ENCODE data around the gene MEGF11. TPM values are rescaled to one million over a fixed set of nuclear protein-coding genes. Genes with fewer than 3 reads are reported as not detected.
A peak's percentile ranks its signal among the peaks of the same experiment; 100 is the strongest.
"Not testable (repeated sequence)": the region's sequence is repeated elsewhere in the genome, so short reads cannot be mapped to it uniquely, and the experiment has no call there.

MEGF11 gene
- total RNA-seq, 3 donors from 2014 or later: not detected

DNA sequence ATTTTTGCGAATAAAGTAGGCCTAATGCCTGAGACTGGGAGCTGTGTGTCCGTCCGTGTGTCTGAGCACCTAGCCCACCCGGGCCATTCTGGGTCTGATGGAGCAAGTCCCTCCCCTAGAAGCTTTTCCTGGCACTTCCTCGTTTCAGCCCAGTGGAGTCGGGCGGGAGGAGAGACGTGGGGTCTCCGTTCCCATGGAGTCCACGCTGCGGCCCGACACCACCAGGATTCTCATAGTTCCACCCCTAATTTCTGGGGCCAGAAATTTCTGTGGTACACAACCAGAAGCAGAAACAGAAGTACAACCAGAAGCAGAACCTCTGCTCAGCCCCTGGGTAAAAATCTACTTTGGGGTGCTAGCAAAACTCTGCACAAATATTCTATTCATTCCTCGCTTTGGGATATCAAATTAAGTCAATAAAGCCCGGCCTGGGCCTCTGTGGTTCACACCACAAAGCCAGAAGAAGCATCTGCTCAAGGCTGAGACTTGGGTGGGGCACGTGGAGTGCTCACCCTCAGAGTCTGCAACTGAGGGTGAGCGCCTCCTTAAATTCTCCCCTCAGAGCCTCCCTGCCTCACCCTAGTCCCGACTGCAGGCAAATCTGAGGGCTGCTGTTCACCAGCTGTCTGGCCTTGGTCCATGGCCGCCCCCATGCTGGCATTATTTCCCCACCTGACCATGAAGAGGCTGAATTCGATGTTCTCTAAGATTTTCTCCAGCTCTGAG lies 1.6 kb upstream of the MEGF11 start:
- ATAC-seq (no peak), DNase-seq (no peak)
- Mint-ChIP-seq H3K9me3 (no peaks in the 10 kb centered on the region), H3K36me3 (ENCODE audit: insufficient read depth) (no peaks in the 10 kb centered on the region), H3K27me3 (ENCODE audit: low read depth) (peaks cover 59% of the 10 kb centered on the region), H3K4me3 (peak overlapping the region; percentile 14), H3K4me1 (ENCODE audit: low read depth) (peaks cover 14% of the 10 kb centered on the region)

DNA sequence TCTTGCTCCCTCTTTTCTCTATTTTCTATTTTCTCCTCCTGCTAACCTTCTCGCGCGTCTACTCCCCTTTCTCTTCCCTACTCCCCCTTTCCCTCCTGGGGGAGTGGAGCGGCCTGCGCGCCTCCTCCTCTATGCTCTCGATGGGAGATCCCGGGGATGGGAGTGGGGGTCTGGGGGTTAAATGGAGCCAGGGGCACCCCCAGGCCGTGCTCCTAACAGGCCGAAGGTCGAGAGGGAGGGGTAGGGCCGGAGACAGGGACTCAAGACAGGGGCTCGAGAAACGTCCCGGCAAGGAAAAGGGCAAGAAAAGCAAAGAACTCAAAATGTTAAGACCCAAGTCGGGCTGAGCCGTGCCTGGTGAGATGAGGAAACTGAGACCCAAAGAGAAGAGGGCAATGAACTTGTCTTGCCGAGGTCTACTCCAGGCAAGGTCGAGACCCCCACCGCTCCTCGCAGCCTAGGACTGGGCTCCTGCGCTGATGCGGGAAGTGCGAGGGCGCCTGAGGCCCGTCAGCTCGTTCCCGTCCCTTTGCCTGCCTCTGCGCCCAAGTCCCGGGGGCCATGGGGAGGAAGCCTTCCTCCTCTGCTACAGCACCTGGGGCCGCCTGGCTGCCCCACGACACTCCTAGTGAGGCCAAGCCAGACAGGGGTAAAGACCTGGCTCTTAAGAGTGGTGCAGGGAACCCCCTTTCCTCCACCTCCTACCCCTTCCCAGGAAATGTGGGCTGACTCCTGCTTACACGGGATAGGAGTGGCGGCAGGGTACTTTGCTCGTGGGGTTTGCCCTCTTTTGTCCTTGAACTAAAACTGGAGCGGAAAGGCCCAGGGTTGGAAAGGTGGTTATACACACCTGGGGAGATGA lies 770 bp upstream of the MEGF11 start:
- no peak for ATAC-seq
- Mint-ChIP-seq H3K9me3 (no peaks in the 10 kb centered on the region), H3K4me3 (peak overlapping the region; percentile 77), H3K36me3 (ENCODE audit: insufficient read depth) (no peaks in the 10 kb centered on the region), H3K27me3 (ENCODE audit: low read depth) (peaks cover 61% of the 10 kb centered on the region), H3K4me1 (ENCODE audit: low read depth) (peaks cover 14% of the 10 kb centered on the region)
- DNase-seq: no peak

DNA sequence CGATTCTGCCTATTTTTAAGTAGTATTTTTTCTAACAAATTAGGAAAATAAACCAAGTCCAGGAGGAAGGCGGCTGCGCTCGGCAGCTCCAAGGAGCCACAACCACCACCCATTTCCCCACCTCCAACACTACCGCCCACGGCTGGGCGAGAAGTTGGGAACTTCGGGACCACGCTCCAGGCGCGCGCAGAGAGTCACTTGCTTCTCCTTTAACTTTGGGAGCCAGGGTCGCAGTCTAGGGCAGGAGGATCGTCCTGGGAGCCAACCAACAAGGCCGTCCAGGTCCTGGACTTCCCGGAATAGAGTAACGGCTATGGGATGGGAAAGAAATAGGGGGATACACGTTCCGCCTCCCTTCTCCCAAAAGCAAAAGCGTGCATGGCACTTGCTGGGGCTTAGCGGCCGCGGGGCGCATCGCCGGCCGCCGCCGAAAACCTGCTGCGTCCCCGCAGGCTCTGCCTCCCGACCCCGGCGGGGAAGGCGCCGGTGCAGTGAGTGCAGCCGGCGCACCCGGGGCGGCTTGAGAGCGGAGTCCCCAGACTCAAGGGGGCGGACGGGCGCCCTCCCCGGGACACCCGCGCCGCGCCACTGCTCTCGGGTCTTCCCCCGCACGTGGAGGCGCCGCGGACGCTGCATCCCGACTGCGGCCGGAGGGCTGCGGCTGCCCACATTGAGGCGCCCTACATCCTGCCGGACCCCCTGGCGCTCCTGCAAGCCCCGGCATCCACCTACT lies 699 bp downstream of the MEGF11 start:
- DNase-seq (no peak), ATAC-seq (peak; percentile 44 to 47)
- peaks cover 61% of the 10 kb centered on the region for H3K27me3 Mint-ChIP-seq (ENCODE audit: low read depth)
- H3K9me3 Mint-ChIP-seq: no peaks in the 10 kb centered on the region
- peaks cover 14% of the 10 kb centered on the region for H3K4me1 Mint-ChIP-seq (ENCODE audit: low read depth)
- H3K36me3 Mint-ChIP-seq (ENCODE audit: insufficient read depth): no peaks in the 10 kb centered on the region
- H3K4me3 Mint-ChIP-seq: peak overlapping the region; percentile 73

DNA sequence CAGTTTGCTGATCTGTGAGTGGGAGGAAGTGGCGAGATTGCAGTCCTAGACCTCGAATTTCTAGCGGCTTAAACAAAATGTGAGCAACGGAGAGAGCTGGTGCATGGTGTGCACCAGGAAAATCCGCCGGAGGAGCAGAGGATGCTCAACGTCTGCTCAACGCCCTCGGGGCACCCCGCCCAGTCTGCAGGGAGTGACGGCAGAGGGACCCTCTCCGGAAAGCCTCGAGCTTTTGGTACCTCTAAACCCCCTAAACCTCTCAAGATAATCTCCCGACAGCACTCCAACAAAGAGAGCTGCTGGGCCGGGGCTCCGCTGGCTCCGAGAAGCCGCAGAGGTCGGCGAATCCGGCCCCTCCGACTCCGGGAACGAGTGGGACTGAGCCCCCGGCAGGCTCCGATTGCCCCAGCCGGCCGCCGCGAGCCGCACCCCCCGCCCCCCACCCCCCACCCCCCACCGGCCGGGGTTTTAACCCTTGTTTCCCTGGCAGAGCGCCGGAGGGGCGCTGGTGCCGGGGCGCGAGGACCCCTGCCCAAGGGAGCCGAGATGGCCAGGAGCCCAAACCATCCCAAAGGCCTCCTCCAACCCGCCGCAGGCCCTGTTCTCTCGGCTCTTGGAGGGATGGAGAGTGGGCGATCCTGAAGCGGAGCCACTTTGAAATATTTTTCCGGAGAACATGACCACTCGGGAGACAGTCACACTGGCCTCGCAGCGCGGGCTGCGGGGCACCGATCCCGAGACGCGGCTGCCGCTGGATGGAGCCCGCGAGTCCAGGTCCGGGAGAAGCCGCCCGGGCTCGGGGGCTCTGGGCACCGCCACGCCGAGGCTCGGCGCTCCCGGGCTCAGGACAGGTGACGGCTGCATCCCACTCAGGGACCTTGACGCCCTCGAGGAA lies 1.5 kb downstream of the MEGF11 start:
- DNase-seq (peak; percentile 33), ATAC-seq (peak; percentile 75 to 77)
- H3K9me3 Mint-ChIP-seq: no peaks in the 10 kb centered on the region
- H3K27me3 Mint-ChIP-seq (ENCODE audit: low read depth): peaks cover 58% of the 10 kb centered on the region
- no peaks in the 10 kb centered on the region for H3K36me3 Mint-ChIP-seq (ENCODE audit: insufficient read depth)
- H3K4me3 Mint-ChIP-seq: peak overlapping the region; percentile 73
- H3K4me1 Mint-ChIP-seq (ENCODE audit: low read depth): peaks cover 14% of the 10 kb centered on the region

DNA sequence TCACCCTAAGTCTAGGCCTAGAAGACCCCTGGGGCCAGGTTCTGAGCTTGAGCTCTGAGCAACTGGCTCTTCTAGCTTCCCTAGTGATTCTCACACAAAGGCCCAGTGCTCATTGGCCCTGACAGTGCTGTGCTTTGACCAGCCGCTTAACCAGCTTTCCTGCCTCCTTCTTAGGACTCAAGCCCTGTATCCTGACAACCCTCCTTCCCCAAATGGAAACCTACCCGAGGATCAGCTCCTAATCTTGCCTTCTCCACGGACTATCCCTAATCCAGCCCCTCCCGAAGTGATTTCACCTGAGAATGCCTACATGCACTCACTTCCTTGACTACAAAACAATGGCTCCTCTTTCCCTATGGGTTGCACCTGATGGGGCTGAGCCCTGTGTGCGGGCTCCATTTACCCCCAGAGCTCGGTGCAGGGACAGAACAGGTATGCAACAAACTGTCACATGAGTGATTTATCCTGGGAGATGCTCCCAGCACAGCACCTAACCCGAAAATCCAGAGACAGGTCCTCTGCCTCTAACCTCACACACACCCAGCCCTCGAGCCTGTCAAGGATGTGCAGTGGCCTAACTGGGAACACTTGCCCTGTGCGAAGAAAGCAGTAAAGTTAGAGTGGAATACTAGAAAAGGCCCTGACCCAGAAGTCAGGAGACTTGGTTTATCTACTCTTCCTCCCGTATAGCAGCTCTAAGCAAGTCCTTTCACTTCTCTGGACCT lies 2.3 kb downstream of the MEGF11 start:
- Mint-ChIP-seq H3K4me1 (ENCODE audit: low read depth) (peaks cover 14% of the 10 kb centered on the region), H3K4me3 (peak overlapping the region; percentile 48), H3K27me3 (ENCODE audit: low read depth) (peaks cover 54% of the 10 kb centered on the region), H3K36me3 (ENCODE audit: insufficient read depth) (no peaks in the 10 kb centered on the region), H3K9me3 (no peaks in the 10 kb centered on the region)
- DNase-seq (no peak), ATAC-seq (no peak)

DNA sequence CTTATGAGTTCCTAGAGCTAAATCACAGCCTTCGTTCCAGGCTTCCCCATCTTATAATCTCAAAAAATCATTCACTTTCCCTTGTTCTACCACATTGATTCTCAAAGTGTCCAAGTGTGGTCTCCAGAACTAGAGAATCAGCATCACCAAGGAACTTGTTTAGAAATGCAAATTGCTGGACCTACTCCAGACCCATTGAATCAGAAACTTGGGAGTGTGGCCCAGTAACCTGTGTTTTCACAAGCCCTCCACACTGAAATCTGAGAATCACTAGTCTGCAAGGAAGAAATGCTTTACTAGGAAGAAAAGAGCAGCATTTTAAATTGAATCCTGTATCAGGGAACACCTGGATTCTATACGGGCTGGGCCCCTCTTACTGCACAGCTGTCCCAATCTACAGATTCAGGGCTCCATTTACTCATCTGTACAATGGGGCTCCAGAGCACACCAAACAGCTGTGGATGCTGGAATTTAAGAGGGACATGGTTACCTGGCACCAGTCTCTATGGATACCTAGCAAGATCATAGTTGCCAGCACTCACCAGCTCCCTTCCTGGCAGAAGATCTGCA lies 3.9 kb downstream of the MEGF11 start:
- H3K36me3 Mint-ChIP-seq (ENCODE audit: insufficient read depth): no peaks in the 10 kb centered on the region
- H3K4me1 Mint-ChIP-seq (ENCODE audit: low read depth): peaks cover 13% of the 10 kb centered on the region
- no peak for DNase-seq
- H3K4me3 Mint-ChIP-seq: no peak overlapping the region
- no peak for ATAC-seq
- peaks cover 49% of the 10 kb centered on the region for H3K27me3 Mint-ChIP-seq (ENCODE audit: low read depth)
- H3K9me3 Mint-ChIP-seq: no peaks in the 10 kb centered on the region

DNA sequence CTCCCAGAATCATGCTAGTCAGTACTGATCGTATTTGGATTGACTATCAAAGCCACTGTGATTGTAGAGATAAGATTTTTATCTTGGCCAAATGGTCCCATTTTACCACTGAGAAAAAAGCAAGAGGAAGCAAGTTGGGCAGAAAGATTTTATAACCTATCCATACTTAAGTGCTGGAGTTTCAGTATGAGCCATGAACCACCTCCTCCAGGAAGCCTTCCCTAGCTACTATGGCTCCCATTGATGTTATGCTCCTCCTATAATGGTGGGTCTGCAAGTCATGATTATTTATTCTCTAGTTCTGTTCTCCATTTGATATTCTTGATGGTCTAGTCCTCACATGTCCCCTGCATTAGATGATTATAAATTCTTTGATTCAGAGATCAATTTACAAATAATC lies 6.6 kb downstream of the MEGF11 start:
- no peak for DNase-seq
- H3K9me3 Mint-ChIP-seq: no peaks in the 10 kb centered on the region
- peaks cover 35% of the 10 kb centered on the region for H3K27me3 Mint-ChIP-seq (ENCODE audit: low read depth)
- H3K4me3 Mint-ChIP-seq: no peak overlapping the region
- peaks cover 3% of the 10 kb centered on the region for H3K4me1 Mint-ChIP-seq (ENCODE audit: low read depth)
- H3K36me3 Mint-ChIP-seq (ENCODE audit: insufficient read depth): no peaks in the 10 kb centered on the region
- no peak for ATAC-seq

DNA sequence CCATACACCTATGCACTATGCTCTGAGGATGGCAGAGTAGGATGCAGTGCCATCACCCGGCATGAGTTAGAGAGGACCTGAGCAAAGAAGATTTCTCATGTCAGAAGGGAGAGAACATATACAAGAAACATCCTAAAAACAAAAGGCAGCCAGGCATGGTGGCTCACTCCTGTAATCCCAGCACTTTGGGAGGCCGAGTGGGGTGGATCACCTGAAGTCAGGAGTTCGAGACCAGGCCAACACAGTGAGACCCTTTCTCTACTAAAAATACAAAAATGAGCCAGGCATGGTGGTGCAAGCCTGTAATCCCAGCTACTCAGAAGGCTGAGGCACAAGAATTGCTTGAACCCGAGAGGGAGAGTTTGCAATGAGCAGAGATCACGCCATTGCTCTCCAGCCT lies 7.7 kb downstream of the MEGF11 start:
- not testable (repeated sequence) for H3K9me3 Mint-ChIP-seq; H3K4me3 Mint-ChIP-seq; H3K36me3 Mint-ChIP-seq (ENCODE audit: insufficient read depth); ATAC-seq; DNase-seq; H3K4me1 Mint-ChIP-seq (ENCODE audit: low read depth)
- H3K27me3 Mint-ChIP-seq (ENCODE audit: low read depth): peaks cover 29% of the 10 kb centered on the region

DNA sequence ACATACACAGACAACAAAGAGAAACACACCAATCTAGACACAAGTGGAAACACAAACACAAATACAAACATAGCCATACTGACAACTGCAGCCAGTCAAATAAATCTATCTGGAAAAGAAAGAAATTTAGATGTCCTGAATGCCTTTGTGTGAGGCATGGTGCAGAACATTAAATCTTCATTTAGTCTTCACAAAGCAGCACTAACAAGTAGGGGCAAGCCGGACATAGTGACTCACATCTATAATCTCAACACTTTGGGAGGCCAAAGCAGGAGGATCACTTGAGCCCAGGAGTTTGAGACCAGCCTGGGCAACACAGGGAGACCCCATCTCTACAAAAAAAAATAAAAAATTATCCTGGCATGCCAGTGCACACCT lies 11.7 kb downstream of the MEGF11 start:
- H3K4me1 Mint-ChIP-seq (ENCODE audit: low read depth): no peaks in the 10 kb centered on the region
- ATAC-seq (no peak), DNase-seq (no peak)
- H3K36me3 Mint-ChIP-seq (ENCODE audit: insufficient read depth): no peaks in the 10 kb centered on the region
- peaks cover 18% of the 10 kb centered on the region for H3K27me3 Mint-ChIP-seq (ENCODE audit: low read depth)
- H3K9me3 Mint-ChIP-seq: no peaks in the 10 kb centered on the region
- H3K4me3 Mint-ChIP-seq: no peak overlapping the region

DNA sequence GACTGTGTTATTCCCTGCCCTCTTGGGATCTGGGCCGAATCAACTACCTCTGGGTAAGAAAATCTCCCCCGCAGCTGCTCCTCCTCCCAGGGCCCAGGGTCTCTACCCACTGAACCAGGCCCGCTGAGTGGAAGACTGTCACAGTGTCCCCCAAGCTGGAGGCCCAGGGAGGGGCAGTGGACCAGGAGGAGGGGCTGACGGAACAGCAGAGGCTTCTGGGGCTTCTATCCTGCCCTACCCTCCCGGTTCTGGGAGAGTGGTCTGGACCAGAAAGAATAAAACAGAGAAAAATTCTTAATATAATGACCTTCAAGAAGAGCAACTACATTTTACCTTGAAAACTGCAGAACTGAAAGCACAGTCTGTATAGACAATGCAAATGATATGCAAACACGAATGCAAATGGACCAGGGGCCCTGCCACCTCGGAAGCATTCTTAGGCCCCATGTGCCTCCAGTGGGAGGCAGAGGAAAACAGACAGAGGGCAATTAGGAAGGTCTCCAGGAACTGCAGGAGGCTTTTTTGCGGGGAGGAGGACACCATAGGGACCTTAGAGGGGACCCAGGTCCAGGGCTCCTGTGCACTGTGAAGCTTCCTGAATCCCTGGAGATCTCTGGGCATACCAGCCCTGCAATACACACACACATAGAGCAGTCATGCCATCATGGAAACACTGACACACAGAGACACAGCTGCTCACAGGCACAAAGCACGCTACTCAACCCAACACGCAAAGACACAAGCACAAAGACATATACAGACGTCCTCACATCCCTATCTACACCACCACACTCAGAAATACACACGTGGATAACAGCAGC lies 12.3 kb downstream of the MEGF11 start:
- H3K36me3 Mint-ChIP-seq (ENCODE audit: insufficient read depth): no peaks in the 10 kb centered on the region
- DNase-seq (no peak), ATAC-seq (no peak)
- no peaks in the 10 kb centered on the region for H3K4me1 Mint-ChIP-seq (ENCODE audit: low read depth)
- peaks cover 17% of the 10 kb centered on the region for H3K27me3 Mint-ChIP-seq (ENCODE audit: low read depth)
- no peak overlapping the region for H3K4me3 Mint-ChIP-seq
- no peaks in the 10 kb centered on the region for H3K9me3 Mint-ChIP-seq

DNA sequence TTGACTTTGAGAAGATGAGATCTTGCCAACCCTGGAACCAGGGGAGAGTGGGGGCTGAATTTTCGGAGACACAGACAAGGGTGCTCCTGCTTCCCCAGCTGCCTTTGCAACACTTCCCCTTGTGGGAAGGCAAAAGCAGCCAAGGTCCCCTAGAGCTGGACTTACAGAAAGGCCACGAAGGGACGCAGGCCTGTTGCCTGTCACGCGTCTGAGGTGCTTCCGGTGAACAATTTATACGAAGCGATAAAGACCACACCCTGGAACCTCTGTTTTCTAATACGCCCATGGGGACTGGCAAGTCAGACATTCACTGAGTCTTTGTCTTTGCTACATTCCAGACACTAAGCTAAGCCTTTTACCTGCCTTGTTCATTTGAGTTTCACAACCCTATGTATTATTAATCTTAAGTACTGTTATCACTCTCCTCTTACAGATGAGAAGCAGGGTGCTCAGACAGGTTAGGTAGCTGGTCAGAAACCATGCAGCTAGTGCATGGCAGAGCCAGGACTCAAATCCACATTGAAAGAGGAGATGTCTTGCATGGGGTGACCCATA lies 13.2 kb downstream of the MEGF11 start:
- Mint-ChIP-seq H3K27me3 (ENCODE audit: low read depth) (peaks cover 11% of the 10 kb centered on the region), H3K4me1 (ENCODE audit: low read depth) (no peaks in the 10 kb centered on the region), H3K4me3 (no peak overlapping the region), H3K36me3 (ENCODE audit: insufficient read depth) (no peaks in the 10 kb centered on the region), H3K9me3 (no peaks in the 10 kb centered on the region)
- ATAC-seq: no peak
- DNase-seq: no peak

DNA sequence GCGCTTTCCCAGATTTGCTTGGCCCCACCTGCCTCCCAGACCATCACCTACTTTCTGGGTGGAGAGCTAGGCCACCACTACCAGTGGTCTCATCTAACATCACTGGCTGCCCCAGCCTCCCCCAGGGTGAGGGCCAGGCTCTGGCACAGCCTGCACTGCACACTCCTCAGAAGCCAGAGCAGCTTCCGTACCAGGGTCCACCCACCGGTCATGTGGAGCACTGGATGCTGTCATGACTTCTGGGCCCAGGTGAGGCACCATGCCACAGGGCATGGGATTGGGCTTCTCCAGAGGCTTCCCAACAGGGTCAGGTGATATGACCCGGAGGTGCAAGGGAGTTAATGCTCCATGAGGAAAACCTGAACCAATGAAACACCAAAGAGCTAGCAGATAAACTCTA lies 14.0 kb downstream of the MEGF11 start:
- Mint-ChIP-seq H3K27me3 (ENCODE audit: low read depth) (peaks cover 7% of the 10 kb centered on the region), H3K4me1 (ENCODE audit: low read depth) (no peaks in the 10 kb centered on the region), H3K36me3 (ENCODE audit: insufficient read depth) (no peaks in the 10 kb centered on the region), H3K4me3 (no peak overlapping the region), H3K9me3 (no peaks in the 10 kb centered on the region)
- ATAC-seq (no peak), DNase-seq (no peak)
